Motor neuron (in vitro differentiated cells): ENCODE results near the gene MBD2. TPM values are rescaled to one million over a fixed set of nuclear protein-coding genes. Genes with fewer than 3 reads are reported as not detected.
"Not testable (repeated sequence)": the region's sequence is repeated elsewhere in the genome, so short reads cannot be mapped to it uniquely, and the experiment has no call there.

Experiments used
- ATAC-seq, 8 experiments: fragments of 200-7000 bp; cut with Tn5 transposase; replicated peaks in 6 of 8; 2 replicates each; pipeline ENCODE4 v1.8.0; 2021; ENCODE audit warnings: mild to moderate bottlenecking in 8 of 8, moderate library complexity in 8 of 8
- H3K27ac ChIP-seq, 2 donors: fragments of 250-450 bp; sonication (Bioruptor Pico); 2 replicates each; pipeline ENCODE4 v1.9.0; 2021; ENCODE audit warnings: antibody characterized with exemption in 2 of 2, mild to moderate bottlenecking in 2 of 2, moderate library complexity in 1 of 2
- H3K4me1 ChIP-seq, 2 donors: fragments of 250-450 bp; sonication (Bioruptor Pico); replicated peaks in 1 of 2; 2 replicates each; pipeline ENCODE4 v1.6.1; 2021; ENCODE audit warnings: antibody characterized with exemption in 2 of 2, mild to moderate bottlenecking in 2 of 2, moderate library complexity in 1 of 2
- H3K4me3 ChIP-seq, 5 donors: fragments of 250-450 bp; sonication (Bioruptor Pico); 2 replicates each; pipeline ENCODE4 v1.9.0; 2021; ENCODE audit warnings: antibody characterized with exemption in 5 of 5, mild to moderate bottlenecking in 5 of 5, moderate library complexity in 4 of 5
- WGBS, 10 experiments: fragments of 450-650 bp; shearing (Covaris generic); methylation state at CpG; one replicate each; pipeline ENCODE4 v1.0.0; 2022; 5-methylcytosine and 5-hydroxymethylcytosine counted together
- in situ Hi-C, 9 experiments: fragments of 400-800 bp; cut with MboI; loops; one replicate each; pipeline ENCODE4 v1.15.0; 2021; ENCODE audit warnings: low sequenced_read_pairs in 9 of 9, low pct_unique_long_range_greater_than_20kb in 2 of 9; ENCODE audit not compliant: unreplicated experiment in 9 of 9
- total RNA-seq, 8 experiments: library from RNA; unstranded; fragments of 300-600 nt; gene quantifications; 2 replicates each; pipeline versions ENCODE4 v1.2.3 to v1.2.4, GENCODE V29; 2022

Gene MBD2
- total RNA-seq, 8 experiments from 2014 or later = 11.4 to 37.6 (median 18.3) TPM

- 40 to 100% (median 93%) methylated on average over 1 to 2 of the region's 2 CpGs; no CpG with 5 or more reads in 1 of the 10 experiments for WGBS, 10 experiments
- Histone ChIP-seq H3K27ac (no peak overlapping the region), H3K4me1 (peaks cover 0 to 4% of the 10 kb centered on the region in 2 donors), H3K4me3 (no peak overlapping the region)
- in situ Hi-C loops = no loop called here
- no peak for ATAC-seq
Observed at GRCh38 chr18:54206447-54206846, 18.0 kb downstream of the MBD2 start.

DNA sequence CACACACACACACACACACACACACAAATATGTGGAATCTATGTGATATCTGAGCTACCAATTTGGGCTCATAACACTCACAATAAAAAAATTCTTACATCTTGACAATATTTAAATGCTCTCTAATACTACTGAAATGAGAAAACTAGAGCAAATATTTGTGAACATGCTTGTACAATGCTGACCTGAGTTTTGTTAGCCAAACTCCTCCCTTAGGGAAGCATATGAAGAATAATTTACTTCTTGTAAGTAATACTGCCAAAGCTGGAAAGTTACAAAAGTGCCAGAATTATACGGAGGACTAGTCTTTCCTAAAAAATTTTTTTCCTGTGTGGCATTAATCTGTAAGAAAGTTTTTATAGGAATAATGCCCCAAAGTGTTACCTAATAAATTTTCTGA, 18.5 kb downstream of the MBD2 start:
- Histone ChIP-seq H3K27ac (no peak overlapping the region), H3K4me1 (peaks cover 0 to 4% of the 10 kb centered on the region in 2 donors), H3K4me3 (no peak overlapping the region)
- 0 to 100% (median 100%) methylated on average over 1 of the region's 1 CpG; no CpG with 5 or more reads in 1 of the 10 experiments for WGBS, 10 experiments
- in situ Hi-C loops = no loop called here
- no peak for ATAC-seq

DNA sequence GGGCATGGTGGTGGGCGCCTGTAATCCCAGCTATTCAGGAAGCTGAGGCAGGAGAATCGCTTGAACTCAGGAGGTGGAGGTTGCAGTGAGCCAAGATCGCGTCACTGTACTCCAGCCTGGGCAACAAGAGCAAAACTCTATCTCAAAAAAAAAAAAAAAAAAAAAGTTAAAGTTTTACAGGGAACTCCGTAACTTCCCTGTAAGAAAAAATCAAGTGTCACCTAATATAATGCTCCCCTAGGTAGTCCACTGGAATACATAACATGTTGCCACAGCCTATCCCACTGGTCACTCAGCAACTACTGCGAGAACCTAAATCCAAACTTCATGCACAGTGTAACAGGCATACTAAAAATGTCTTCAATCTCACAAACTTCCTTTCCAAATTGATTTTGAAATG, 19.0 kb downstream of the MBD2 start:
- in situ Hi-C loops, ATAC-seq, H3K4me1 ChIP-seq, H3K4me3 ChIP-seq, H3K27ac ChIP-seq: not testable (repeated sequence)
- WGBS, 10 experiments = 89 to 100% (median 100%) methylated on average over 1 to 5 of the region's 6 CpGs; no CpG with 5 or more reads in 1 of the 10 experiments

DNA sequence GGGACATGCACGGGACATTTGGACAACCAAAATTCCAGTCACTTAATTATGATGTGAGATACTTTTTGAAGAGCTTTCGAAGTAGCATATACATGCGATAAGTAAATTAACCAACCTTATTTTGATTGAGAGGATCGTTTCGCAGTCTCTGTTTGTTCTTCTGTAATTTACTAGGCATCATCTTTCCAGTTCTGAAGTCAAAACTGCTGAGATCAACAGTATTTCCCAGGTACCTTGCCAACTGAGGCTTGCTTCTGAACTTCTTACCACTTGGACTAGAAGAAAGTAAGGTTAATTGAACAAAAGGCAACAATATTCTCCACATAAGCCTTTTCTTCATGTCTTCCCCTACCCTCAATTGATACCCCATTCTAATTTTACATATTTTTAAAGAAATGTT, 19.6 kb downstream of the MBD2 start:
- no peak overlapping the region for H3K4me3 ChIP-seq
- no peak for ATAC-seq
- in situ Hi-C loops = no loop called here
- H3K4me1 ChIP-seq = peaks cover 0 to 4% of the 10 kb centered on the region in 2 donors
- 92 to 100% (median 95%) methylated on average over 2 to 5 of the region's 5 CpGs; no CpG with 5 or more reads in 1 of the 10 experiments for whole genome bisulfite sequencing, 10 experiments
- H3K27ac ChIP-seq = no peak overlapping the region

DNA sequence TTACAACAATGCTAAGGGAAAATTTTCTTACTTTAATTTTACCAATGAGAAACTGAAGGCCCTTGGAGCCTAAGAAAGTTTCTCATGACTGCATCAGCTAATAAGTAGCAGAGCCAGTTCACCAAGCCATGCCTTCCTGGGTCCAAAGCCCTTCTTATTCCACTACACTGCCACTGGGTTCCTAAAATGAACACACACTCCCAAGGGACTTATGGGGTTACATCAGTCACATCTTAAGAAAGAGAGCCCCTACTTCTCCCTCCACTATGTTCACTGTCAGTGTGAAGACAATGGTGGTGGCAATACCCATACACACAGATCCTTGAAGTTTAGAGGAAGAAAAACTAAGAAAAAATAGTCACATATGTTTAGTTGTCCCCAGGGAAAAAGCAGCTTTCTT, 20.6 kb downstream of the MBD2 start:
- no peak overlapping the region for H3K27ac ChIP-seq
- H3K4me3 ChIP-seq = no peak overlapping the region
- H3K4me1 ChIP-seq = peaks cover 0 to 4% of the 10 kb centered on the region in 2 donors
- ATAC-seq = no peak
- in situ Hi-C loops = no loop called here

GRCh38 chr18:54202851-54203250, 21.6 kb downstream of the MBD2 start:
- in situ Hi-C loops = no loop called here
- Histone ChIP-seq H3K27ac (no peak overlapping the region), H3K4me1 (peaks cover 0 to 4% of the 10 kb centered on the region in 2 donors), H3K4me3 (no peak overlapping the region)
- WGBS, 10 experiments = 81 to 100% (median 100%) methylated on average over 1 to 4 of the region's 4 CpGs; no CpG with 5 or more reads in 1 of the 10 experiments
- no peak for ATAC-seq

- ATAC-seq = no peak
- H3K4me1 ChIP-seq = peaks cover 0 to 3% of the 10 kb centered on the region in 2 donors
- 94 to 100% (median 100%) methylated on average over 1 to 3 of the region's 3 CpGs; no CpG with 5 or more reads in 4 of the 10 experiments for WGBS, 10 experiments
- H3K27ac ChIP-seq = no peak overlapping the region
- in situ Hi-C loops = no loop called here
- no peak overlapping the region for H3K4me3 ChIP-seq
Observed at GRCh38 chr18:54197747-54198411, 26.6 kb downstream of the MBD2 start.

- in situ Hi-C loops = no loop called here
- 83 to 100% (median 96%) methylated on average over 1 to 2 of the region's 2 CpGs for WGBS, 10 experiments
- no peak overlapping the region for H3K4me3 ChIP-seq
- no peak for ATAC-seq
- peaks cover 3 to 9% of the 10 kb centered on the region in 2 donors for H3K4me1 ChIP-seq
- H3K27ac ChIP-seq = no peak overlapping the region
Observed at GRCh38 chr18:54193786-54194185, 30.7 kb downstream of the MBD2 start.

- peaks cover 3 to 9% of the 10 kb centered on the region in 2 donors for H3K4me1 ChIP-seq
- in situ Hi-C loops = no loop called here
- no peak overlapping the region for H3K27ac ChIP-seq
- WGBS, 10 experiments = 67 to 100% (median 85%) methylated on average over 1 to 3 of the region's 3 CpGs; no CpG with 5 or more reads in 1 of the 10 experiments
- ATAC-seq = peak in 4 of 8 experiments; percentile 23 to 44 (median 38)
- H3K4me3 ChIP-seq = no peak overlapping the region
Observed at GRCh38 chr18:54192900-54193299, 31.6 kb downstream of the MBD2 start.

- in situ Hi-C loops = no loop called here
- 67 to 100% (median 80%) methylated on average over 1 to 4 of the region's 4 CpGs for WGBS, 10 experiments
- no peak overlapping the region for H3K4me3 ChIP-seq
Observed at GRCh38 chr18:54192415-54192814, 32.1 kb downstream of the MBD2 start.

DNA sequence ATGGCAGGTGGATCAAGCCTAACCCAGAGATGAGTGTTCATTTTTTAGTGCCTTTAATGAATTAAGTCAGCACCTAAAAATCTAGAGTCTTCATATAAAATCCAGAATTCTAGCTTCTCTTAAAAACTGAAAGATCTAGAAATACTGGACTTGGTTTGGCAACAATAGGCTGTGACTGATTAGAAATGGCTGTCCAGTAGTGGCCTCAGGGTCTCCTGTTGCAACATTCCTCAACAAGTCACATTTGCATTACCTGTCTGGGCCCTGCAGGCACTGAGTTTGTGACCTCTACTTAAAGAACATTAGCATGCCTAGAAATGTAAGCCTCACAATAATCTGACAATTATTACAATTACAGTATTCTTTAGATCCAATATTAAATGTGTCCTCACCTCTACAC, 33.1 kb downstream of the MBD2 start:
- peaks cover 3 to 9% of the 10 kb centered on the region in 2 donors for H3K4me1 ChIP-seq
- in situ Hi-C loops = no loop called here
- H3K27ac ChIP-seq = no peak overlapping the region
- ATAC-seq = no peak
- no peak overlapping the region for H3K4me3 ChIP-seq

More at GRCh38 chr18:54192415-54192814, 32.1 kb downstream of the MBD2 start:
- Histone ChIP-seq H3K4me1 (peaks cover 3 to 9% of the 10 kb centered on the region in 2 donors), H3K27ac (no peak overlapping the region)
- peak in 5 of 8 experiments; percentile 19 to 41 (median 36) for ATAC-seq

DNA sequence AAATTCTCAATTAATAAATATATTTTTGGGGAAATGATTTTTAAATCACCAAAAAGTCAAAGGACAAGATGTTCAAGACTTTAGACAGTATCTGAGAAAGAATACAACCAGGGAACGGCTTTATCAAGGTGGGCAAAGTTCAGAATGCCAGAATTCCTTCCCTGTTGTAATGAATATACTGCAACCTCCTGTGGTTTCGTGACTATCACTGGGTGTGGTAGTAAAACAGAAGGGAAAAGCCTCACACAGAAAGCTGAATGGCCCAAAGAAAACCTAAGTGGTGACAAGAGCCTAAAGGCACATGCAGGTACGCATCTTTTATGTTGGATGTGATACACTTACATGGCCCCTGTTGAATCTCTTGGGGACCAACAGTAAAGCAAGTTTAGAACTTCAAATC, 37.1 kb downstream of the MBD2 start:
- in situ Hi-C loops = no loop called here
- ATAC-seq = no peak
- H3K27ac ChIP-seq = no peak overlapping the region
- peaks cover 0 to under 1% of the 10 kb centered on the region in 2 donors for H3K4me1 ChIP-seq
- H3K4me3 ChIP-seq = no peak overlapping the region
- 91 to 100% (median 100%) methylated on average over 1 to 3 of the region's 3 CpGs; no CpG with 5 or more reads in 1 of the 10 experiments for WGBS, 10 experiments

DNA sequence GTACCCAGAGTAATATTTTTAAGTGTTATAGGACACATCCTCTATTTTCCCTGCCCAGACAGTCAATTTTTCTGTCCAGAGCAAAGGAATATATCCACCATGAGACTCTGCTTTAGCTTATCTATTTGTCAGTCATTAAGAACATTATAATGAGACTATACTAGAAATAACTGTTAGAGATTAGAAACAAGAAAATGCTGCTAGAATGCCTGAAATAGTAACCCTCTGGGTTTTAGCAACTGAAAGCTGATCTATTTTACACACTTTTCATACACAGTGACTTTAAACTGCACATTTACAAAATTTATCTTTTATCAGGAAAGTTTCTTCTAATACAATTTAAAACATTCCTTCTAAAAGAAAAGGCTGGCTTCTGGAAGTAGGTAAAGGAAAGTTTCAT, 39.6 kb downstream of the MBD2 start:
- no peak overlapping the region for H3K4me3 ChIP-seq
- no peak overlapping the region for H3K27ac ChIP-seq
- ATAC-seq = no peak
- no peaks in the 10 kb centered on the region for H3K4me1 ChIP-seq
- in situ Hi-C loops = no loop called here

DNA sequence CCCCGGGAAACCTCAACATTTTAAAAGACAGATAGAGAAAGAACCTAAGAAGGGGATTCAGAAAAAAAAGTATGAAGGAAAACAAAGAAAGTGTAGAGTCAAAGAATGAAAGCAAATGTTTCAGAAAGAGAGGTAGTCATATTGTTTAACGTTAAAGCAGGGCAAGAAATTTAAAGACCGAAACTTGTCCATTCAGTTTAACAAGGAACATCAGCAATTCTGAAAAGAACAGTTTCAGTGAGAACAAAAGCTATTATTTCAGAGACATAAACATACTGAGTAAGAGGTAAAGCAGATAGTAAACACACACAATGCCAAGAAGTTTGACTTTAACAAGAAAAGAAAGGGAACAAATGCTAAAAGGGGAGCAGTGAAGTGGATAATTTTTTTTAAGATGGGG, 41.1 kb downstream of the MBD2 start:
- Histone ChIP-seq H3K4me1 (no peaks in the 10 kb centered on the region), H3K27ac (no peak overlapping the region), H3K4me3 (no peak overlapping the region)
- WGBS, 10 experiments = 19 to 97% (median 53%) methylated on average over 3 of the region's 3 CpGs
- in situ Hi-C loops = no loop called here
- no peak for ATAC-seq
